Choroid plexus epithelial cell (primary cell): ENCODE results near the gene TBL3.

Source experiments
- DNase-seq: peaks from one replicate; pipeline ENCODE4 v3.0.0-alpha.2; 2010; ENCODE audit warnings: low read depth
- H3K4me3 ChIP-seq: 2 replicates; pipeline ENCODE4 v1.5.1; 2011; ENCODE audit warnings: low read depth, mild to moderate bottlenecking, control low read depth, low read length, moderate library complexity
- TF ChIP-seq, protein P1 (sequence below): conservative IDR thresholded peaks from 2 replicates; pipeline ENCODE4 v1.5.1; 2011; ENCODE audit warnings: low read depth, mild to moderate bottlenecking, control low read depth, inconsistent platforms, low read length, moderate library complexity

TBL3 gene

DNA sequence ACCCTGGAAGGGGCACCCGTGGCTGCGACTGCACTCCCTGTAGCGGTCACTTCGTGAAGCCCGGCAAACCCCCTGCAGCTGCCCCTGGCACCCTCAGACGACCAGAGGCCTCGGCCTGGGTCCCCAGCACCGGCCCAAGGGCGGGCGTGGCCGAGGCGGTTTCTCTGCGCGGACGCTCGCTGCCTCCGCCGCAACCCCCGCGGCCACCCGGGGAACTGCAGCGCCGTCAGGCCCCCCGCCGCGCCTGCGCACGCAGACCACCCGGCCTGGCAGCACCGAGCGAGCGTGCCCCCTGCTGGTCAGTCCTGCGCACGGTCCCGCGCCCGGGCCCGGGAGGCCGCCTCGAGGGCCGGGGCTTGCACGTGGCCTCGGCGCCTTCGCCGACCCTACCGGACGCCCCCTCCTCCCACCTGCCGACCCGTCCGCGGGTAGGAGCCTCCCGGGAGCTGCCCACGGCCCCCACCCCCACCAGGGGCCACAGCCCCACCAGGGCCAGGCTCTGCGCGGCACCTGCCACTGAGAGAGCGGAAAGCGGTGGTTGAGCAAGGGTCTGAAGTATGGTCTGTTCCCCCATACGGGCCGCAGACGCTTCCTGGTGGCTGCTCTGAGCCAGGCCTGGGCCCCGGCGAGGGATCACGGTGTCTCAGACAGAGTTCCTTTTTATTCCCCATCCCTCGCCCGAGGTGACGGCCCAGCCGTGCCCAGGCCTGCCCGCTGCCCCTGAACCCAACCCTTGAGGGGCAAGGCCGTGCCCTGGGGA lies 42.1 kb upstream of the TBL3 start:
- DNase-seq: peak; percentile 82
- TF ChIP-seq, protein P1, sequence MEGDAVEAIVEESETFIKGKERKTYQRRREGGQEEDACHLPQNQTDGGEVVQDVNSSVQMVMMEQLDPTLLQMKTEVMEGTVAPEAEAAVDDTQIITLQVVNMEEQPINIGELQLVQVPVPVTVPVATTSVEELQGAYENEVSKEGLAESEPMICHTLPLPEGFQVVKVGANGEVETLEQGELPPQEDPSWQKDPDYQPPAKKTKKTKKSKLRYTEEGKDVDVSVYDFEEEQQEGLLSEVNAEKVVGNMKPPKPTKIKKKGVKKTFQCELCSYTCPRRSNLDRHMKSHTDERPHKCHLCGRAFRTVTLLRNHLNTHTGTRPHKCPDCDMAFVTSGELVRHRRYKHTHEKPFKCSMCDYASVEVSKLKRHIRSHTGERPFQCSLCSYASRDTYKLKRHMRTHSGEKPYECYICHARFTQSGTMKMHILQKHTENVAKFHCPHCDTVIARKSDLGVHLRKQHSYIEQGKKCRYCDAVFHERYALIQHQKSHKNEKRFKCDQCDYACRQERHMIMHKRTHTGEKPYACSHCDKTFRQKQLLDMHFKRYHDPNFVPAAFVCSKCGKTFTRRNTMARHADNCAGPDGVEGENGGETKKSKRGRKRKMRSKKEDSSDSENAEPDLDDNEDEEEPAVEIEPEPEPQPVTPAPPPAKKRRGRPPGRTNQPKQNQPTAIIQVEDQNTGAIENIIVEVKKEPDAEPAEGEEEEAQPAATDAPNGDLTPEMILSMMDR: peak; percentile 52
- peak overlapping the region; percentile 67 for H3K4me3 ChIP-seq

DNA sequence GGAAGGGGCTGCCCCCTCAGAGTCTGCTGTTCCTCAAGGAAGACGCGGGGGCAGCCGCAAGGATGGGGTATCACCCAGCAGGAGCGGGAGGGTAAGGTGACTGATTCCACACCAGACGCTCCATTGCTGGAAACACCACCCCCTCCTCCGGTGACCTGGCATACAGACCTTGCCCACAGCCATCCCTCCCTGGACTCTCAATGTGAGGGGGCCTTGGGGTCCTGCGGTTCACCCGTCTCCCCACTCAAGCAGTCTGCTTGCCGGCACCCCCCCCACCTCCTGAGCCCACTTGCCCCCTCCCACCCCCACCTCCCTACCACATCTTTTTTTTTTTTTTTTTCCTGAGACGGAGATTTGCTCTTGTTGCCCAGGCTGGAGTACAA lies 41.5 kb upstream of the TBL3 start:
- no peak overlapping the region for H3K4me3 ChIP-seq
- DNase-seq: no peak
- TF ChIP-seq, protein P1: no peak

DNA sequence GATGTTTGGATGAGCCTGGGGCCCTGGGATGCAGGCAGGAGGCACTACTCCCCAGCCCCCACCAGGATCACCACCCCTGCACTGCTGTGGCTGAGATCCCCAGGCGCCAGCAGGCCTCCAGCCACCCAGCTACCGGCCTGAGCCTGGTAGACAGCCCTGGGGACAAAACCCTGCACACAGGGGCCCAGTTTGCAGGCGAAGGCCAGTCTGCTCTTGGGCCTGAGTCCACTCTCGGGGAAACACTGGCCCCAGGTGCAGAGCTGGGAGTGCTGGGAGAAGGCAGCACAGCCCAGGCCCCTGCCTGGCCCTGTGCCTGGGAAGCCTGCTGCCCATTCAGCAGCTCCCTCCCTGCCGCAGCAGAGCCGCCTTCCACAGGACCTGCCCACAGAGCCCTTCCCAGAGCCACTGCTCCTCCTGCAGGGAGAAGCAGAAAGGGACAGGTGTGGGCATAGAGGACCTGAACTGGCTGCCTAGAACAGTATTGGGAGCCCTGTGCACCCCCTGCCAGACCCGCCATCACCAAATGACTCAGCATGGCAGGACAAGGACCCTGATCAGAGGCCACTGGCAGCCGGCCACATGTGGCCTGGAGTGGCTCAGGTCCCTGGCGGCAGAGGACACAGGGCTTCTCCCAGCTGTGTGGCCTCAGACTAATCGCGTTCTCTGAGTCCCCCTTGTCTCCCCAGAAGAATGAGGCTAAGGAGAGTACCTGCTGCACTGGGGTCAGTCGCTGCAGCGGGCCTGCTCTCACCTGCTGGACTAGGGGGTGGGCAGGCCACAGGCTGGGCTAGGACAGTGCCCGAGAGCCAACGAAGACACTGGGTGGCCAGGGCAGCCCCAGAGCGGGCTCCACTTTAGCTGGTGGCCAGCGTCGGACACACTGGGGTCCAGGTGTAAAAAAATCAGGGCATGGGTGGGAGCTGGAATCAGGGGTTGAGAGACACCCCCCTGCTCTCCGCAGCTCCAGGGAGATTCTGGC lies 39.5 kb upstream of the TBL3 start:
- TF ChIP-seq, protein P1: peak; percentile 30
- no peak overlapping the region for H3K4me3 ChIP-seq
- peak; percentile 30 for DNase-seq

DNA sequence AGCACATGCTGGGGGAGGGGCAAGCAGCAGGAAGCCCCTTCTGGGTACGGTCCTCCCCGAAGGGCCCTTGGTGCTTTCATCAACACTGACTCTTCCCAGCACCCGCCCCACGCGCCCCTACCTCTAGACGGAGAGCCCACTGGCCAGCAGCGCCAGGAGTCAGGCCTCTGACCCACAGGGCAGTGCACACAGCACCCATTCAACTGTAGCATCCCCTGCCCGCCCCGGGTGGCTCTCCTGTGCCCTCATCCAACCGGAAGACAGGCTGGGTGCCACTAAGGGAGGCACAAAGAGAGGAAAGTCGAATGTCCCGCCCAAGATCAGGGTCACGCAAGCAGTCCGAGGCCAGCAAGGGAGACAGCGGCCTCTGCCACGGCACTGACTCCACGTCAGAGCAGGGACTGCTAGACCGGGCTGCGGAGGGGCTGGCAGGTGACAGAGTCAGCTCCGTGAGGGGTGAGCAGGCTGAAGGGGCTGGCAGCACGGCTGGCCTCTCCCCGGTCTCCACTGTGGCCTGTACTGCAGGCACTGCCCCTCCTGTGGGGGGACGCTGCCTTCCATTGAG lies 38.7 kb upstream of the TBL3 start:
- TF ChIP-seq, protein P1: no peak
- DNase-seq: no peak
- no peak overlapping the region for H3K4me3 ChIP-seq

DNA sequence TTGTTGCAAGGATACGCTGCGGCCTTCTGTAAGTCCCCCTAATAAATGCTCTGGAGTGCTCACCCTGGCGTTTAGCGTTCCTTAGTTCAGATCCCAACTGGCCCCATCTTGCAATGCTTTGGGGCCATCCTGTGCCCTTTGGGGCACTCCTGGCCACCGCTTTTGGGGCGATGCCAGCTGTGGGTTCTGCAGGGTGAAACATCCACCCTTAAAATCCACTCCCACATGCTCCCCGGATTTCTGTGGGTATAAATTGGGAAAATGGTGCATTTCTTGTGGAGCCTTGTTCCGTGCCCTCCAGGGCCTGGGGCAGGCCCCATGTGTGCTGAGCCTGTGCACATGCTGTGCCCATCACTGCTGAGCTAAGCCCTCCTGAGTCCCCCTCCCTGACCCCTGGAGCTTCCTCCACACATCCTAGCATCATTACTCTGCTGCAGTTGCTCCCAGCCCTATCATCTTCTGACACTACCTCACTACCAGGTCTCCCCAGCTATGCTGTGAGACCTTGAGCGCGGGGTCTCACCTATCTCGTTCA lies 34.8 kb upstream of the TBL3 start:
- no peak for DNase-seq
- TF ChIP-seq, protein P1: no peak
- no peak overlapping the region for H3K4me3 ChIP-seq

DNA sequence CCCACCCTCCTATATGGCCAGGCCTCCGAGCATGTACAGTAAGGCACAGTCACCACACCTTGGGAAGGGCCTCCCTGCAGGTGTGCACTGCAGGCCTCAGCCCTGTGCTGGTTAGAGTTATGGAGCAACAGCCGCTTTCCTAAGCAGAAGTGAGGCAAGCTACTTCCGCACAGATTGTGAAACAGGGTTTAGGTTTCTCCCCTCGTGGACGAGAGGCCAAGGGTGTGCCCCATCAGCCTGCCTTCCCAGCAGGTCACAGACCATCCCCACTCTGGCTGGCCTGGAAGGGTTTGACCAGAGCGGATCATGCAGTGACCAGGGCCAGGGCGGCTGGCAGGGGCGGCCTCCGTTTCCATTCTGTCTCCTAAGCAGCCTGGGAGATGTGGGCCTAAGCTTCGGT lies 33.5 kb upstream of the TBL3 start:
- DNase-seq: no peak
- no peak overlapping the region for H3K4me3 ChIP-seq
- TF ChIP-seq, protein P1: no peak
